ENCODE measurements around the gene HRH3. TPM values are rescaled to one million over a fixed set of nuclear protein-coding genes. Genes with fewer than 3 reads are reported as not detected.

Gene HRH3
- total and polyA plus RNA-seq, 9 donors = not detected

GRCh38 chr20:62167474-62167873 lies 52.6 kb downstream of the HRH3 start:
- WGBS, 3 donors = 82 to 88% (median 87%) methylated on average over 6 of the region's 6 CpGs
- intact Hi-C loops (cut with DNase I) = no loop called here
- Histone ChIP-seq H3K9me3 (no peaks in the 10 kb centered on the region), H3K36me3 (no peaks in the 10 kb centered on the region), H3K27me3 (no peaks in the 10 kb centered on the region), H3K4me3 (no peak overlapping the region), H3K27ac (no peak overlapping the region), H3K4me1 (ENCODE audit: insufficient read depth) (no peaks in the 10 kb centered on the region)
- TF ChIP-seq POLR2A (IDR thresholded peaks at IDR 0.05) (no peak), EP300 (IDR thresholded peaks at IDR 0.05) (no peak), CTCF (IDR thresholded peaks at IDR 0.05) (no peak)
- no peak for DNase-seq

GRCh38 chr20:62165762-62166399 lies 54.2 kb downstream of the HRH3 start:
- intact Hi-C loops (cut with DNase I) = no loop called here
- 79 to 88% (median 81%) methylated on average over 19 to 25 of the region's 25 CpGs for WGBS, 3 donors
- peak in 1 of 5 donors; percentile 48 for DNase-seq
- H3K9me3 ChIP-seq = no peaks in the 10 kb centered on the region
- H3K4me3 ChIP-seq = no peak overlapping the region
- no peaks in the 10 kb centered on the region for H3K4me1 ChIP-seq (ENCODE audit: insufficient read depth)
- TF ChIP-seq CTCF (IDR thresholded peaks at IDR 0.05) (no peak), POLR2A (IDR thresholded peaks at IDR 0.05) (no peak), EP300 (IDR thresholded peaks at IDR 0.05) (no peak)
- no peaks in the 10 kb centered on the region for H3K27me3 ChIP-seq
- H3K36me3 ChIP-seq = no peaks in the 10 kb centered on the region
- no peak overlapping the region for H3K27ac ChIP-seq

Other genes starting within 250 kb of the HRH3 start
- 10 to 100 TPM; 15.6 to 34.7 (median 28.1) TPM for gene TAF4, start 154.4 kb downstream of the HRH3 start, total RNA-seq
- gene TAF4, start 154.4 kb downstream of the HRH3 start, polyA plus RNA-seq = 10 to 100 TPM in 1 of 2 donors, 1 to 10 TPM in 1; 9.3 to 14.2 TPM
- 10 to 100 TPM; 21.5 to 62.2 (median 56.1) TPM for gene LSM14B, start 97.8 kb downstream of the HRH3 start, total RNA-seq
- gene LSM14B, start 97.8 kb downstream of the HRH3 start, polyA plus RNA-seq = 10 to 100 TPM; 21.7 to 39.8 TPM
- 100 to 1,000 TPM; 163 to 214 (median 168) TPM for gene PSMA7, start 76.9 kb downstream of the HRH3 start, total RNA-seq
- 100 to 1,000 TPM; 105 to 212 TPM for gene PSMA7, start 76.9 kb downstream of the HRH3 start, polyA plus RNA-seq
- gene SS18L1, start 76.5 kb downstream of the HRH3 start, total RNA-seq = 10 to 100 TPM in 6 of 7 donors, 1 to 10 TPM in 1; 9.5 to 14.3 (median 12.4) TPM
- 1 to 10 TPM; 7.7 to 8.7 TPM for gene SS18L1, start 76.5 kb downstream of the HRH3 start, polyA plus RNA-seq
- gene MTG2, start 37.2 kb downstream of the HRH3 start, total RNA-seq = 10 to 100 TPM; 16.2 to 36.9 (median 33.3) TPM
- gene MTG2, start 37.2 kb downstream of the HRH3 start, polyA plus RNA-seq = 10 to 100 TPM; 12.7 to 35.5 TPM
- gene OSBPL2, start 18.2 kb upstream of the HRH3 start, total RNA-seq = 10 to 100 TPM; 17.9 to 42.2 (median 36.6) TPM
- gene OSBPL2, start 18.2 kb upstream of the HRH3 start, polyA plus RNA-seq = 10 to 100 TPM; 14.2 to 30.1 TPM
- 100 to 1,000 TPM in 1 of 7 donors, 10 to 100 TPM in 6; 42.8 to 109 (median 56.3) TPM for gene ADRM1, start 82.7 kb upstream of the HRH3 start, total RNA-seq
- 10 to 100 TPM in 1 of 2 donors, 1 to 10 TPM in 1; 7.8 to 52.5 TPM for gene ADRM1, start 82.7 kb upstream of the HRH3 start, polyA plus RNA-seq
- 100 to 1,000 TPM in 1 of 7 donors, 10 to 100 TPM in 6; 24.7 to 115 (median 51.2) TPM for gene LAMA5, start 147.0 kb upstream of the HRH3 start, total RNA-seq
- gene LAMA5, start 147.0 kb upstream of the HRH3 start, polyA plus RNA-seq = 10 to 100 TPM in 1 of 2 donors, 1 to 10 TPM in 1; 4.7 to 42.2 TPM
- gene RPS21, start 166.8 kb upstream of the HRH3 start, total RNA-seq = 1,000 to 10,000 TPM; 2,424 to 8,739 (median 2,977) TPM
- 1,000 to 10,000 TPM; 1,038 to 9,967 TPM for gene RPS21, start 166.8 kb upstream of the HRH3 start, polyA plus RNA-seq
- 1 to 10 TPM; 3.6 to 7.0 (median 4.9) TPM for gene CABLES2, start 187.0 kb upstream of the HRH3 start, total RNA-seq
- gene CABLES2, start 187.0 kb upstream of the HRH3 start, polyA plus RNA-seq = 1 to 10 TPM; 2.7 to 4.1 TPM
- under 1 TPM in 2 of 7 donors, not detected in 5; 0.32 to 0.46 TPM for gene RBBP8NL, start 207.3 kb upstream of the HRH3 start, total RNA-seq
- gene RBBP8NL, start 207.3 kb upstream of the HRH3 start, polyA plus RNA-seq = not detected

All from ovary (tissue), 9 donors.